Esophagus muscularis mucosa (tissue), 4 donors: ENCODE measurements around the gene CDH1. TPM values are rescaled to one million over a fixed set of nuclear protein-coding genes. Genes with fewer than 3 reads are reported as not detected.
A peak's percentile ranks its signal among the peaks of the same experiment; 100 is the strongest.
"Not testable (repeated sequence)": the region's sequence is repeated elsewhere in the genome, so short reads cannot be mapped to it uniquely, and the experiment has no call there.

Experiments
- DNase-seq: peaks from one replicate; pipeline ENCODE4 v3.0.0-alpha.2; 2017; ENCODE audit errors: extremely low spot score
- H3K27ac ChIP-seq, 4 donors: fragments of 200-600 bp; sonication (generic); replicated peaks in 1 of 4; 1 replicate in 3 of 4; 2 replicates in 1 of 4; pipeline ENCODE4 v1.5.1; 2016 to 2019; ENCODE audit warnings: mild to moderate bottlenecking in 1 of 4
- H3K27me3 ChIP-seq, 4 donors: fragments of 200-600 bp; sonication (generic); one replicate each; pipeline versions ENCODE4 v1.5.1 to v1.6.0; 2016 to 2019
- H3K36me3 ChIP-seq, 4 donors: fragments of 200-600 bp; sonication (generic); one replicate each; pipeline ENCODE4 v1.5.1; 2016 to 2019
- H3K4me1 ChIP-seq, 4 donors: fragments of 200-600 bp; sonication (generic); one replicate each; pipeline ENCODE4 v1.5.1; 2016 to 2019
- H3K4me3 ChIP-seq, 4 donors: fragments of 200-600 bp; sonication (generic); 1 replicate in 2 of 4; 2 replicates in 2 of 4; pipeline ENCODE4 v1.5.1; 2016 to 2019; ENCODE audit warnings: mild to moderate bottlenecking in 4 of 4, moderate library complexity in 1 of 4
- H3K9me3 ChIP-seq, 4 donors: fragments of 200-600 bp; sonication (generic); 1 replicate in 3 of 4; 2 replicates in 1 of 4; pipeline ENCODE4 v1.5.1; 2016 to 2019
- EP300 ChIP-seq: sonication (generic); formaldehyde crosslinking; IDR thresholded peaks from one replicate; pipeline ENCODE4 v1.6.1; 2017; ENCODE audit warnings: antibody characterized with exemption
- POLR2A ChIP-seq: fragments of 450-650 bp; IDR thresholded peaks from one replicate; pipeline ENCODE4 v1.6.1; 2017; ENCODE audit warnings: antibody characterized with exemption, moderate library complexity, mild to moderate bottlenecking, low read depth
- POLR2AphosphoS5 ChIP-seq, 2 donors: sonication (generic); formaldehyde crosslinking; IDR thresholded peaks; one replicate each; pipeline ENCODE4 v1.6.1; 2017; ENCODE audit warnings: antibody characterized with exemption in 2 of 2
- WGBS: methylation state at CpG from one replicate; pipeline ENCODE4 v1.1.5; 2018; 5-methylcytosine and 5-hydroxymethylcytosine counted together
- intact Hi-C: fragments of 100-400 bp; cut with DNase I; formaldehyde crosslinking; loops from one replicate; pipeline ENCODE4 v1.15.1; 2023
- total RNA-seq, 4 donors: library from RNA; depleted of rRNA; stranded (reverse); fragments of >200 nt; gene quantifications; one replicate each; pipeline versions ENCODE4 v1.1.0 to v1.2.1, GENCODE V29; 2016
- TF ChIP-seq, protein P1 (sequence below), 3 experiments: fragments of 200-600 bp in 2 of 3; fragments of 450-650 bp in 1 of 3; sonication (generic) in 2 of 3; IDR thresholded peaks; one replicate each; pipeline ENCODE4 v1.5.1; 2017 to 2019; ENCODE audit warnings: antibody characterized with exemption in 3 of 3, mild to moderate bottlenecking in 2 of 3, moderate library complexity in 1 of 3

Gene CDH1
- total RNA-seq, 4 donors from 2014 or later: 0.17 to 0.83 (median 0.51) TPM

DNA sequence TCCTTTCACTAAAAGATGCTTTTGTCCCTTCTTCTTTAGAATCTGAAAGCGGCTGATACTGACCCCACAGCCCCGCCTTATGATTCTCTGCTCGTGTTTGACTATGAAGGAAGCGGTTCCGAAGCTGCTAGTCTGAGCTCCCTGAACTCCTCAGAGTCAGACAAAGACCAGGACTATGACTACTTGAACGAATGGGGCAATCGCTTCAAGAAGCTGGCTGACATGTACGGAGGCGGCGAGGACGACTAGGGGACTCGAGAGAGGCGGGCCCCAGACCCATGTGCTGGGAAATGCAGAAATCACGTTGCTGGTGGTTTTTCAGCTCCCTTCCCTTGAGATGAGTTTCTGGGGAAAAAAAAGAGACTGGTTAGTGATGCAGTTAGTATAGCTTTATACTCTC is 96.2 kb downstream of the CDH1 start:
- intact Hi-C loops: no loop called here
- Histone ChIP-seq H3K27ac (no peak overlapping the region), H3K4me1 (no peaks in the 10 kb centered on the region), H3K9me3 (no peaks in the 10 kb centered on the region), H3K36me3 (no peaks in the 10 kb centered on the region), H3K27me3 (no peaks in the 10 kb centered on the region), H3K4me3 (no peak overlapping the region)
- TF ChIP-seq, protein P1, sequence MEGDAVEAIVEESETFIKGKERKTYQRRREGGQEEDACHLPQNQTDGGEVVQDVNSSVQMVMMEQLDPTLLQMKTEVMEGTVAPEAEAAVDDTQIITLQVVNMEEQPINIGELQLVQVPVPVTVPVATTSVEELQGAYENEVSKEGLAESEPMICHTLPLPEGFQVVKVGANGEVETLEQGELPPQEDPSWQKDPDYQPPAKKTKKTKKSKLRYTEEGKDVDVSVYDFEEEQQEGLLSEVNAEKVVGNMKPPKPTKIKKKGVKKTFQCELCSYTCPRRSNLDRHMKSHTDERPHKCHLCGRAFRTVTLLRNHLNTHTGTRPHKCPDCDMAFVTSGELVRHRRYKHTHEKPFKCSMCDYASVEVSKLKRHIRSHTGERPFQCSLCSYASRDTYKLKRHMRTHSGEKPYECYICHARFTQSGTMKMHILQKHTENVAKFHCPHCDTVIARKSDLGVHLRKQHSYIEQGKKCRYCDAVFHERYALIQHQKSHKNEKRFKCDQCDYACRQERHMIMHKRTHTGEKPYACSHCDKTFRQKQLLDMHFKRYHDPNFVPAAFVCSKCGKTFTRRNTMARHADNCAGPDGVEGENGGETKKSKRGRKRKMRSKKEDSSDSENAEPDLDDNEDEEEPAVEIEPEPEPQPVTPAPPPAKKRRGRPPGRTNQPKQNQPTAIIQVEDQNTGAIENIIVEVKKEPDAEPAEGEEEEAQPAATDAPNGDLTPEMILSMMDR (IDR thresholded peaks at IDR 0.05): no peak
- no peak for TF ChIP-seq EP300
- no peak for TF ChIP-seq POLR2AphosphoS5 (IDR thresholded peaks at IDR 0.05)
- TF ChIP-seq POLR2A: no peak
- DNase-seq: no peak
- 89% methylated on average over 14 of the region's 14 CpGs for WGBS

DNA sequence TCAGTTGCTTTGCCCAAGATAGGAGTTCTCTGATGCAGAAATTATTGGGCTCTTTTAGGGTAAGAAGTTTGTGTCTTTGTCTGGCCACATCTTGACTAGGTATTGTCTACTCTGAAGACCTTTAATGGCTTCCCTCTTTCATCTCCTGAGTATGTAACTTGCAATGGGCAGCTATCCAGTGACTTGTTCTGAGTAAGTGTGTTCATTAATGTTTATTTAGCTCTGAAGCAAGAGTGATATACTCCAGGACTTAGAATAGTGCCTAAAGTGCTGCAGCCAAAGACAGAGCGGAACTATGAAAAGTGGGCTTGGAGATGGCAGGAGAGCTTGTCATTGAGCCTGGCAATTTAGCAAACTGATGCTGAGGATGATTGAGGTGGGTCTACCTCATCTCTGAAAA is 97.5 kb downstream of the CDH1 start:
- no peaks in the 10 kb centered on the region for H3K9me3 ChIP-seq
- H3K4me1 ChIP-seq: no peaks in the 10 kb centered on the region
- H3K27ac ChIP-seq: no peak overlapping the region
- TF ChIP-seq EP300 (no peak), POLR2A (no peak), POLR2AphosphoS5 (IDR thresholded peaks at IDR 0.05) (no peak)
- TF ChIP-seq, protein P1 (IDR thresholded peaks at IDR 0.05): no peak
- H3K36me3 ChIP-seq: no peaks in the 10 kb centered on the region
- H3K4me3 ChIP-seq: no peak overlapping the region
- H3K27me3 ChIP-seq: no peaks in the 10 kb centered on the region
- WGBS: 84% methylated on average over 1 of the region's 1 CpG
- intact Hi-C loops: no loop called here
- DNase-seq: no peak

DNA sequence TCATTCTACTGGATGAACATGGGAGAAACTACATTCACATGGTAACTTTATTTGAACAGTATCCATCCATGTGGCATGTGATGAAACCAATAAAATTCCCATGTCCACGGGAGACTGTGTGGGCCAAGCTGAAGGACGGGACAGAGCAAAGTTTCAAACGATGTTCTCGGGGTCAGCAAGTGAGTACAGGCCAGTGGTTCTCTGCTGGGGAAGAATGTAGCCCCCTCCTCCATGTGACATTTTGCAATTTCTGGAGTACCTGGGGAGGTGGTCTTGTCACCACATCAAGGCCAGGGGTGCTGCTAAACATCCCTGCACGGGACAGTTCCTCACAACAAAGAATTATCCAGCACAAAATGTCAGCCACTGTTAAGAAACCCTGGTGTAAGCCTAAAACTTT is 98.9 kb downstream of the CDH1 start:
- Histone ChIP-seq H3K27me3 (no peaks in the 10 kb centered on the region), H3K9me3 (no peaks in the 10 kb centered on the region), H3K36me3 (no peaks in the 10 kb centered on the region), H3K4me1 (no peaks in the 10 kb centered on the region), H3K4me3 (no peak overlapping the region), H3K27ac (no peak overlapping the region)
- intact Hi-C loops: no loop called here
- no peak for TF ChIP-seq POLR2AphosphoS5 (IDR thresholded peaks at IDR 0.05)
- TF ChIP-seq, protein P1 (IDR thresholded peaks at IDR 0.05): no peak
- no peak for TF ChIP-seq POLR2A
- no peak for TF ChIP-seq EP300
- 79% methylated on average over 5 of the region's 5 CpGs for WGBS
- DNase-seq: no peak

- peaks cover 0 to 15% (median 13%) of the 10 kb centered on the region in 4 donors for H3K4me1 ChIP-seq
- H3K4me3 ChIP-seq: no peak overlapping the region
- intact Hi-C loops: loop anchor here (10.0 kb wide), 2 partner anchors 65 to 305 kb away; partner anchors contain the start of gene ZFP90
- H3K9me3 ChIP-seq: no peaks in the 10 kb centered on the region
- no peaks in the 10 kb centered on the region for H3K27me3 ChIP-seq
- TF ChIP-seq EP300 (no peak), POLR2A (no peak), POLR2AphosphoS5 (IDR thresholded peaks at IDR 0.05) (no peak)
- TF ChIP-seq, protein P1 (IDR thresholded peaks at IDR 0.05): no peak
- no peak for DNase-seq
- WGBS: 69% methylated on average over 4 of the region's 4 CpGs
- no peaks in the 10 kb centered on the region for H3K36me3 ChIP-seq
- no peak overlapping the region for H3K27ac ChIP-seq
Observed at GRCh38 chr16:68839831-68840230, 102.7 kb downstream of the CDH1 start.

DNA sequence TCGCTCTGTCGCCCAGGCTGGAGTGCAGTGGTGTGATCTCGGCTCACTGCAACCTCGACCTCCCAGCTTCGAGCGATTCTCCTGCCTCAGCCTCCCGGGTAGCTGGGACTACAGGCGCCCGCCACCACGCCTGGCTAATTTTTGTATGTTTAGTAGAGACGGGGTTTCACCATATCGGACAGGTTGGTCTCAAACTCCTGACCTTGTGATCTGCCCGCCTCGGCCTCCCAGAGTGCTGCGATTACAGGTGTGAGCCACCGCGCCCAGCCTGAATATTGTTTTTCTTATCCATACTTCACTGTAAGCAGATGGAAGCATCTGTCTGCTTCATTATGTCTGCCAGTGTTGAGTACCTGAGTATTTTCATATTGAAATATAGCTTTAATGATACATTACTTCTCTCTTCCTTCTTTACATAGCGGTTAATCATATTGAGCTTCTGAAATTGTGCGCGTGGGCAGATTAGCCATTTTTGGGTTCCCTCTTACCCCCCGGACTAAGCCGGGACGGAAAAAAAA is 105.9 kb downstream of the CDH1 start:
- not testable (repeated sequence) for H3K36me3 ChIP-seq, DNase-seq, H3K27me3 ChIP-seq, H3K9me3 ChIP-seq
- Histone ChIP-seq H3K4me3 (peak overlapping the region; percentile 71 to 93 (median 87)), H3K27ac (peak overlapping the region; percentile 83 to 91 (median 86)), H3K4me1 (peaks cover 0 to 22% (median 20%) of the 10 kb centered on the region in 4 donors)
- intact Hi-C loops: loop anchor here (10.0 kb wide), 2 partner anchors 62 to 308 kb away; partner anchors contain the start of gene ZFP90
- 61% methylated on average over 23 of the region's 23 CpGs for WGBS
